Thymus (tissue), 11 donors: ENCODE measurements around the gene BIRC2. TPM values are rescaled to one million over a fixed set of nuclear protein-coding genes. Genes with fewer than 3 reads are reported as not detected.

Experiments used
- DNase-seq, 9 donors: peaks; one replicate each; pipeline ENCODE4 v3.0.0-alpha.2; 2013; ENCODE audit warnings: low spot score in 9 of 9, low read depth in 6 of 9, missing footprints in 1 of 9
- H3K27ac ChIP-seq, 2 donors: one replicate each; pipeline ENCODE4 v1.5.1; 2013; ENCODE audit warnings: control low read depth in 1 of 2, low read depth in 1 of 2, low read length in 1 of 2, mild to moderate bottlenecking in 1 of 2, moderate library complexity in 1 of 2
- H3K27me3 ChIP-seq, 2 donors: one replicate each; pipeline ENCODE4 v1.5.1; 2013; ENCODE audit warnings: low read length in 1 of 2; ENCODE audit not compliant: control insufficient read depth in 2 of 2, insufficient read depth in 1 of 2
- H3K36me3 ChIP-seq, 2 donors: one replicate each; pipeline ENCODE4 v1.5.1; 2013; ENCODE audit warnings: low read length in 1 of 2, mild to moderate bottlenecking in 1 of 2, moderate library complexity in 1 of 2; ENCODE audit not compliant: control insufficient read depth in 2 of 2, insufficient read depth in 2 of 2
- H3K4me1 ChIP-seq, 2 donors: one replicate each; pipeline ENCODE4 v1.5.1; 2013; ENCODE audit warnings: low read length in 2 of 2; ENCODE audit not compliant: control insufficient read depth in 2 of 2, insufficient read depth in 2 of 2
- H3K4me3 ChIP-seq, 2 donors: one replicate each; pipeline ENCODE4 v1.5.1; 2013; ENCODE audit warnings: low read length in 2 of 2, control low read depth in 1 of 2, mild to moderate bottlenecking in 1 of 2
- H3K9me3 ChIP-seq, 2 donors: one replicate each; pipeline ENCODE4 v1.5.1; 2013; ENCODE audit warnings: low read length in 1 of 2, mild to moderate bottlenecking in 1 of 2; ENCODE audit not compliant: control insufficient read depth in 2 of 2, insufficient read depth in 1 of 2
- WGBS: extraction: QIAGEN DNeasy Blood & Tissue Kit; methylation state at CpG from one replicate; pipeline ENCODE4 v1.1.7; 2013; 5-methylcytosine and 5-hydroxymethylcytosine counted together
- polyA plus RNA-seq: library from polyadenylated mRNA; stranded (reverse); fragments of 200-250 nt; gene quantifications from one replicate; pipeline ENCODE4 v1.2.3, GENCODE V29; 2013
- total RNA-seq: library from RNA; stranded (reverse); fragments of 120-200 nt; gene quantifications from one replicate; pipeline ENCODE4 v1.2.4, GENCODE V29; 2013
- donor health status: healthy.

The BIRC2 gene
- total and polyA plus RNA-seq, 2 donors, result 95.9 to 127 TPM

DNA sequence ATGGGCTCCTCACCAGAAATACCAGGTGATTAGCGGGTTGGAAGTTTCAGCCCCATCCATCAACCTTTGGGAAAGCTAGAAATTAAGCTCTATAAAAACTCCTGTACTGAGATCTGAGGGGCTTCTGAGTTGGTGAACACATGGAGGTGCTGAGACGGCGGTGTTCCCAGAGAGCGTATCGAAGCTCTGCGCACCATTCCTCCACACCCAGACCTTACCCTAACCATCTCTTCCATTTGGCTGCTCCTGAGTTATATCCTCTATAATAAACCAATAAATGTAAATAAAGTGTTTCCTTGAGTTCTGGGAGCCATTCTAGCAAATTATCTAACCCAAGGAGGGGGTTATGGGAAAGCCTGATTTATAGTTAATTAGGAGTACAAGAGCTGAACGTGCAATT is 64.1 kb downstream of the BIRC2 start:
- H3K9me3 ChIP-seq, result peaks cover 0 to 3% of the 10 kb centered on the region in 2 donors
- H3K27ac ChIP-seq, result no peak overlapping the region
- H3K36me3 ChIP-seq, result peaks cover 12 to 32% of the 10 kb centered on the region in 2 donors
- no peak overlapping the region for H3K4me3 ChIP-seq
- H3K27me3 ChIP-seq, result no peaks in the 10 kb centered on the region
- DNase-seq, result no peak
- peaks cover 21 to 31% of the 10 kb centered on the region in 2 donors for H3K4me1 ChIP-seq
- WGBS, result 99% methylated on average over 7 of the region's 7 CpGs

DNA sequence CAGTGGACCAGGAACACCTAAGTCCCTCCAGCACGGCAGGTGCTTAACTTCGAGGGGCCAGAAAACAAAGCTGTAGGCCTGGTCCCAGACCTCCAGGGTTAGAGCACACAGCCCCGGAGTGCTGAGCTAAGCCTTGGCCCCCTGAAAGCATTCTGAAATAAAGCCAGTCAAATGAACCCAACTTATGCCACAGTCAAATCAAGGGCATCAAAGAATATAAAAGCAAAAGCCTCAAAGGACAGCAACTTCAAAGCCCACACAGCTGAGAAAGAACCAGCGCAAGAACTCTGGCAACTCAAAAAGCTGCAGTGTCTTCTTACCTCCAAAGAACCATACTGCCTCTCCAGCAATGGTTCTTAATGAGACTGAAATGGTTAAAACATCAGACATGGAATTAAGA is 66.5 kb downstream of the BIRC2 start:
- Histone ChIP-seq H3K27me3 (no peaks in the 10 kb centered on the region), H3K9me3 (peaks cover 0 to 3% of the 10 kb centered on the region in 2 donors), H3K4me1 (peaks cover 12 to 23% of the 10 kb centered on the region in 2 donors), H3K4me3 (no peak overlapping the region), H3K36me3 (peaks cover 5 to 16% of the 10 kb centered on the region in 2 donors), H3K27ac (no peak overlapping the region)
- 50% methylated on average over 4 of the region's 4 CpGs for WGBS
- peak in 7 of 9 donors; percentile 13 to 82 (median 49) for DNase-seq

GRCh38 chr11:102414559-102414958 is 67.5 kb downstream of the BIRC2 start:
- peaks cover 8 to 17% of the 10 kb centered on the region in 2 donors for H3K36me3 ChIP-seq
- WGBS, result 92% methylated on average over 2 of the region's 2 CpGs
- no peak overlapping the region for H3K4me3 ChIP-seq
- no peak for DNase-seq
- H3K27ac ChIP-seq, result no peak overlapping the region
- peaks cover 0 to 3% of the 10 kb centered on the region in 2 donors for H3K9me3 ChIP-seq
- H3K4me1 ChIP-seq, result peaks cover 12 to 23% of the 10 kb centered on the region in 2 donors
- H3K27me3 ChIP-seq, result no peaks in the 10 kb centered on the region

DNA sequence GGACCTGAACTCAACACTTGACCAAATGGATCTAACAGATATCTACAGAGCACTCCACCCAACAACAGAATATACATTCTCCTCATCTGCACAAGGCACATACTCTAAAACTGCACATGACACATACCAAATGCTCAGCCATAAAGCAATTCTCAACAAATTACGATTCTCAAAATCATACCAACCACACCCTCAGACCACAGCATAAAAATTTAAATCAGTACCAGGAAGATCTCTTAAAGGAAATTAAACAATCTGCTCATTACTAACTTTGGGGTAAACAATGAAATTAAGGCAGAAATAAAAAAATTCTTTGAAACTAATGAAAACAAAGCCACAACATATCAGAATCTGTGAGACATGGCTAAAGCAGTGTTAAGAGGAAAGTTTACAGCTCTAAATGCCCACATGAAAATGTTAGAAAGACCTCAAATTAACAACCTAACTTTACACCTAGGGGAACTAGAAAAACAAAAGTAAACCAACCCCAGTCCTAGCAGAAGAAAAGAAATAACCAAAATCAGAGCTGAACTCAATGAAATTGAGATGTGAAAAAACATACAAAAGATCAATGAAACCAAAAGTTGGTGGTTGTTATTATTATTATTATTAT is 68.4 kb downstream of the BIRC2 start:
- H3K27ac ChIP-seq, result no peak overlapping the region
- H3K9me3 ChIP-seq, result peaks cover 0 to 3% of the 10 kb centered on the region in 2 donors
- no peaks in the 10 kb centered on the region for H3K27me3 ChIP-seq
- peaks cover 15 to 24% of the 10 kb centered on the region in 2 donors for H3K4me1 ChIP-seq
- no peak overlapping the region for H3K4me3 ChIP-seq
- H3K36me3 ChIP-seq, result peaks cover 6 to 15% of the 10 kb centered on the region in 2 donors
- no peak for DNase-seq
- 58% methylated on average over 1 of the region's 1 CpG for WGBS

DNA sequence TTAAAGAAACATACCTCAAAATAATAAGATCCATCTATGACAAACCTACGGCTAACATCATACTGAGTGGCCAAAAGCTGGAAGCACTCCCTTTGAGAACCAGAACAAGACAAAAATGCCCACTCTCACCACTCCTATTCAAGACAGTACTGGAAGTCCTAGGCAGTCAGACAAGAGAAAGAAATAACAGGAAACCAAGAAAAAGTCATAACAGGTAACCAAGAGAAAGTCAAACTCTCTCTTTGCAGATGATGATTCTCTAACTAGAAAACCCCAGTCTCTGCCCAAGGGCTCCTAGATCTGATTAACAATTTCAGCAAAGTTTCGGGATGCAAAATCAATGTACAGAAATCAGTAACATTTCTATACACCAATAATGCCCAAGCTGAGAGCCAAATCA is 70.0 kb downstream of the BIRC2 start:
- H3K36me3 ChIP-seq, result peaks cover 10 to 15% of the 10 kb centered on the region in 2 donors
- H3K27me3 ChIP-seq, result no peaks in the 10 kb centered on the region
- no peak overlapping the region for H3K27ac ChIP-seq
- peaks cover 20 to 25% of the 10 kb centered on the region in 2 donors for H3K4me1 ChIP-seq
- no peak overlapping the region for H3K4me3 ChIP-seq
- WGBS, result 96% methylated on average over 2 of the region's 2 CpGs
- no peak for DNase-seq
- H3K9me3 ChIP-seq, result peaks cover 0 to 3% of the 10 kb centered on the region in 2 donors

DNA sequence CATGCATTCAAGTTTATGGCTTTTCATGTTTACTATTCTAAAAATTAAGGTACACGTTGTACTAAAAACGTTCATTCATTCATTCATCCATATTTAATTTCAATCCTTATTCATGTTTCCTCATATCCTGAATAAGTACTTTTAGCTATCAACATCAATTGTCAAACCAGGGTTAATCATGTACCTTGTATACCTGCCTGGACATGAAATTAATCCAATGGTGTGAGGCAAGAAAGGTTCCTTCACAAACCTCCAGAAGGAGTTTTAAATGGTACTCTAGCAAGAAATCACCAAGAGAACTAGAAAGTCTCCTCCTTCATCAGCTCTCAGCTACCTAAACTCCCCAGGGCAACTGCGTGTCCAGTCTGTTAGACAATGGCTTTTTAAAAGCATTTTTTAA is 72.2 kb downstream of the BIRC2 start:
- no peak for DNase-seq
- peaks cover 10 to 15% of the 10 kb centered on the region in 2 donors for H3K36me3 ChIP-seq
- no peak overlapping the region for H3K27ac ChIP-seq
- H3K9me3 ChIP-seq, result no peaks in the 10 kb centered on the region
- 94% methylated on average over 3 of the region's 3 CpGs for WGBS
- H3K27me3 ChIP-seq, result no peaks in the 10 kb centered on the region
- peaks cover 18 to 30% of the 10 kb centered on the region in 2 donors for H3K4me1 ChIP-seq
- no peak overlapping the region for H3K4me3 ChIP-seq

DNA sequence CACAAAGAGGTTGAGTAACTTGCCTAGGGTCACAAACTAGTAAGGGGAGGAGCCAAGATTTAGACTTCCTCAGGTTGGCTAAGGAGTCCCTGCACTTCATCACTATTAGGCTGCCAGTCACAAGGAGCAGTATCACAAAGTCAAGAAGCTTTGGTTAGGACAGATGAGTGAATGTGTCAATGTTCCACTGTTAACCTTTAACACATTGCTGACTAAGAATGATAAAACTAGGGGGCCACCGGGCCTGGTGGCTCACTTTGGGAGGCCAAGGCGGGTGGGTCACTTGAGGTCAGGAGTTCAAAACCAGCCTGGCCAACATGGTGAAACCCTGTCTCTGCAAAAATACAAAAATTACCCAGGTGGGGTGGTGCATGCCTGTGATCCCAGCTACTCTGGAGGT is 73.5 kb downstream of the BIRC2 start:
- peak overlapping the region in 1 of 2 donors; percentile 61 for H3K27ac ChIP-seq
- no peaks in the 10 kb centered on the region for H3K9me3 ChIP-seq
- H3K4me3 ChIP-seq, result no peak overlapping the region
- H3K36me3 ChIP-seq, result peaks cover 10 to 15% of the 10 kb centered on the region in 2 donors
- WGBS, result 95% methylated on average over 2 of the region's 2 CpGs
- H3K27me3 ChIP-seq, result no peaks in the 10 kb centered on the region
- no peak for DNase-seq
- H3K4me1 ChIP-seq, result peaks cover 16 to 35% of the 10 kb centered on the region in 2 donors

- no peaks in the 10 kb centered on the region for H3K9me3 ChIP-seq
- H3K4me3 ChIP-seq, result no peak overlapping the region
- peaks cover 16 to 35% of the 10 kb centered on the region in 2 donors for H3K4me1 ChIP-seq
- H3K27me3 ChIP-seq, result no peaks in the 10 kb centered on the region
- peak overlapping the region in 1 of 2 donors; percentile 61 for H3K27ac ChIP-seq
- DNase-seq, result peak; percentile 18 to 81 (median 41)
- WGBS, result 5% methylated on average over 3 of the region's 3 CpGs
- peaks cover 10 to 17% of the 10 kb centered on the region in 2 donors for H3K36me3 ChIP-seq
Observed at GRCh38 chr11:102421261-102421660, 74.2 kb downstream of the BIRC2 start.

GRCh38 chr11:102422817-102423712 is 76.1 kb downstream of the BIRC2 start:
- H3K27ac ChIP-seq, result peak overlapping the region in 1 of 2 donors; percentile 22
- 51% methylated on average over 4 of the region's 4 CpGs for whole genome bisulfite sequencing
- H3K4me3 ChIP-seq, result no peak overlapping the region
- no peaks in the 10 kb centered on the region for H3K9me3 ChIP-seq
- H3K36me3 ChIP-seq, result peaks cover 10 to 19% of the 10 kb centered on the region in 2 donors
- peak in 1 of 9 donors; percentile 46 for DNase-seq
- H3K27me3 ChIP-seq, result no peaks in the 10 kb centered on the region
- peaks cover 16 to 35% of the 10 kb centered on the region in 2 donors for H3K4me1 ChIP-seq
